ENCODE data around the gene SND1. TPM values are rescaled to one million over a fixed set of nuclear protein-coding genes. Genes with fewer than 3 reads are reported as not detected.

The SND1 gene
- total and polyA plus RNA-seq, 12 donors: 58.9 to 266 (median 132) TPM

DNA sequence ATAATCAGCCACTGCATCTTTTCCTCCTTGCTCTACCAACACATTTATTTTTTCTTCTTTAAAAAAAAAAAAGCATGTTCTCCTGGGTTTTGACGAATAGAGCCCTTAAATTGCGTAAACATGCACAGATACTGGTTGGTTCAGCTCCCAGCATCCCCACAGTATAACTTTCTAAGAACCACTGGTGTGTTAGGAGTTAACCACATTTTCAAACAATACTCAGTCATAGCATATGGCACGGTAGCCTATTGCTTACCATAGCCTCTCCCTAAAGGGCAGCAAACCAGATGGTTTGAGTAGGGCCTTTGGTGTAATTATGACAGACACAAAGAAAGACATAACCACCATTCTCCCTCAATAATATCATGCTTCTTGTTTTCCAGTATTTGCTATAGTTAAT is 234.3 kb downstream of the SND1 start:
- Histone ChIP-seq H3K4me1 (replicated peaks in 1 of 2) (peaks cover 38 to 81% of the 10 kb centered on the region in 2 donors), H3K9me3 (replicated peaks in 1 of 3) (no peaks in the 10 kb centered on the region), H3K27me3 (no peaks in the 10 kb centered on the region), H3K36me3 (replicated peaks in 1 of 2) (no peaks in the 10 kb centered on the region), H3K27ac (peak overlapping the region in 3 of 5 donors; percentile 19 to 70 (median 35)), H3K4me3 (no peak overlapping the region)
- DNase-seq: no peak
- intact Hi-C loops (cut with DNase I): no loop called here
- no peak for TF ChIP-seq POLR2A (IDR thresholded peaks at IDR 0.05)
- no peak for TF ChIP-seq CTCF (IDR thresholded peaks at IDR 0.05)
- WGBS, 4 donors: 58 to 79% (median 68%) methylated on average over 3 of the region's 3 CpGs

DNA sequence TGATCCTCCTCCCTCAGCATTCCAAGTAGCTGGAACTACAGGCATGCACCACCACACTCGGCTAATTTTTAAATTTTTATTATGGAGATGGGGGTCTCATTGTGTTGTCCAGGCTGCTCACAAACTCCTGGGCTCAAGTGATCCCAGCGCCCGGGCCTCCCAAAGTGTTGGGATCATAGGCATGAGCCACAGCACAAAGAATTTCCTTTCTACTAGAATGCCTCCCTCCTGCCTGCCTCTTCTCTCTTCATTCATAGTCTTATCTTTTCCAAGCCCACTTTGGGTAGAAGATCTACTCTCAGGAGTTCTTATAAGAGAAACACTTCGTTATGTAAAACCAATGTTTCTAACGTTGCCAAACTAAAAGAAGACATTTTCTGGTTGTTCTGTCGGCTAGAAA is 235.1 kb downstream of the SND1 start:
- TF ChIP-seq CTCF (IDR thresholded peaks at IDR 0.05) (no peak), POLR2A (IDR thresholded peaks at IDR 0.05) (no peak)
- DNase-seq: no peak
- intact Hi-C loops (cut with DNase I): no loop called here
- Histone ChIP-seq H3K27ac (no peak overlapping the region), H3K9me3 (replicated peaks in 1 of 3) (no peaks in the 10 kb centered on the region), H3K4me3 (no peak overlapping the region), H3K36me3 (replicated peaks in 1 of 2) (no peaks in the 10 kb centered on the region), H3K27me3 (no peaks in the 10 kb centered on the region), H3K4me1 (replicated peaks in 1 of 2) (peaks cover 32 to 77% of the 10 kb centered on the region in 2 donors)
- 79 to 85% (median 83%) methylated on average over 6 of the region's 6 CpGs for WGBS, 4 donors

GRCh38 chr7:127887631-127888030 is 235.6 kb downstream of the SND1 start:
- no peak for TF ChIP-seq CTCF (IDR thresholded peaks at IDR 0.05)
- no peaks in the 10 kb centered on the region for H3K36me3 ChIP-seq (replicated peaks in 1 of 2)
- peak overlapping the region in 1 of 5 donors; percentile 80 for H3K27ac ChIP-seq
- peaks cover 27 to 74% of the 10 kb centered on the region in 2 donors for H3K4me1 ChIP-seq (replicated peaks in 1 of 2)
- no peaks in the 10 kb centered on the region for H3K9me3 ChIP-seq (replicated peaks in 1 of 3)
- H3K27me3 ChIP-seq: no peaks in the 10 kb centered on the region
- H3K4me3 ChIP-seq: no peak overlapping the region
- intact Hi-C loops (cut with DNase I): no loop called here
- 64 to 70% (median 65%) methylated on average over 3 of the region's 3 CpGs for WGBS, 4 donors
- DNase-seq: no peak

GRCh38 chr7:127888411-127888810 is 236.4 kb downstream of the SND1 start:
- no peak overlapping the region for H3K4me3 ChIP-seq
- H3K4me1 ChIP-seq (replicated peaks in 1 of 2): peaks cover 23 to 69% of the 10 kb centered on the region in 2 donors
- WGBS, 4 donors: 15 to 42% (median 32%) methylated on average over 1 of the region's 1 CpG
- DNase-seq: peak; percentile 65 to 85 (median 76)
- peak overlapping the region in 3 of 5 donors; percentile 58 to 80 (median 68) for H3K27ac ChIP-seq
- intact Hi-C loops (cut with DNase I): no loop called here
- no peaks in the 10 kb centered on the region for H3K36me3 ChIP-seq (replicated peaks in 1 of 2)
- TF ChIP-seq CTCF (IDR thresholded peaks at IDR 0.05): no peak
- no peak for TF ChIP-seq POLR2A (IDR thresholded peaks at IDR 0.05)
- no peaks in the 10 kb centered on the region for H3K27me3 ChIP-seq
- no peaks in the 10 kb centered on the region for H3K9me3 ChIP-seq (replicated peaks in 1 of 3)
